ENCODE data around the gene LGALS16. TPM values are rescaled to one million over a fixed set of nuclear protein-coding genes. Genes with fewer than 3 reads are reported as not detected.
"Not testable (repeated sequence)": the region's sequence is repeated elsewhere in the genome, so short reads cannot be mapped to it uniquely, and the experiment has no call there.

LGALS16 gene
- not detected for polyA plus RNA-seq (2013, experiment 1 of 2)
- polyA plus RNA-seq (2013, experiment 2 of 2): not detected

- H3K27ac ChIP-seq (ENCODE audit: low read depth, low read length): no peak within 1 kb of the TSS
- peaks cover 10% of the 10 kb centered on the region; the same call in 1 of the 2 replicates for H3K27me3 ChIP-seq (ENCODE audit: insufficient read depth, low read length)
- H3K9ac ChIP-seq (ENCODE audit: low read depth, low read length): no peak within 1 kb of the TSS
- no peaks in the 10 kb centered on the region for H3K9me3 ChIP-seq (ENCODE audit: insufficient read depth, low read depth, low read length)
- H3K4me3 ChIP-seq (ENCODE audit: low read length): no peak within 1 kb of the TSS
- no peaks in the 10 kb centered on the region for H3K4me1 ChIP-seq (ENCODE audit: insufficient read depth, low read length)
- WGBS: 57% methylated on average over 3 of the region's 3 CpGs
- H3K36me3 ChIP-seq (ENCODE audit: insufficient read depth, low read length): no peaks in the 10 kb centered on the region
These were observed at the start of gene LGALS16 for GRCh38 chr19:39655613-39656012. Gene LGALS16, plus strand, starts transcription at chr19:39655913. Its CDS starts 49 bp downstream, at chr19:39655962.

- no peaks in the 10 kb centered on the region; the same call in 1 of the 2 replicates for H3K27me3 ChIP-seq (ENCODE audit: insufficient read depth, low read length)
- H3K36me3 ChIP-seq (ENCODE audit: insufficient read depth, low read length): no peaks in the 10 kb centered on the region
- H3K4me1 ChIP-seq (ENCODE audit: insufficient read depth, low read length): peaks cover 12% of the 10 kb centered on the region
- H3K9ac ChIP-seq (ENCODE audit: low read depth, low read length): no peak overlapping the region
- 91% methylated on average over 9 of the region's 9 CpGs for WGBS
- H3K4me3 ChIP-seq (ENCODE audit: low read length): no peak overlapping the region
- no peak overlapping the region for H3K27ac ChIP-seq (ENCODE audit: low read depth, low read length)
- peaks cover 3% of the 10 kb centered on the region; the same call in 1 of the 2 replicates for H3K9me3 ChIP-seq (ENCODE audit: insufficient read depth, low read depth, low read length)
These were observed 48.7 kb upstream of the LGALS16 start for GRCh38 chr19:39607021-39607420.

- no peak overlapping the region for H3K4me3 ChIP-seq (ENCODE audit: low read length)
- peaks cover 12% of the 10 kb centered on the region for H3K4me1 ChIP-seq (ENCODE audit: insufficient read depth, low read length)
- H3K27ac ChIP-seq (ENCODE audit: low read depth, low read length): no peak overlapping the region
- H3K9ac ChIP-seq (ENCODE audit: low read depth, low read length): no peak overlapping the region
- no peaks in the 10 kb centered on the region; the same call in 1 of the 2 replicates for H3K27me3 ChIP-seq (ENCODE audit: insufficient read depth, low read length)
- no peaks in the 10 kb centered on the region for H3K36me3 ChIP-seq (ENCODE audit: insufficient read depth, low read length)
- H3K9me3 ChIP-seq (ENCODE audit: insufficient read depth, low read depth, low read length): peaks cover 3% of the 10 kb centered on the region; the same call in 1 of the 2 replicates
- 73% methylated on average over 6 of the region's 6 CpGs for WGBS
These were observed 48.2 kb upstream of the LGALS16 start for GRCh38 chr19:39607561-39607960.

GRCh38 chr19:39613597-39613996 is 42.1 kb upstream of the LGALS16 start:
- Histone ChIP-seq H3K4me1 (ENCODE audit: insufficient read depth, low read length) (no peaks in the 10 kb centered on the region), H3K36me3 (ENCODE audit: insufficient read depth, low read length) (no peaks in the 10 kb centered on the region), H3K27me3 (ENCODE audit: insufficient read depth, low read length) (no peaks in the 10 kb centered on the region), H3K4me3 (ENCODE audit: low read length) (no peak overlapping the region), H3K27ac (ENCODE audit: low read depth, low read length) (no peak overlapping the region), H3K9me3 (ENCODE audit: insufficient read depth, low read depth, low read length) (peaks cover 24% of the 10 kb centered on the region), H3K9ac (ENCODE audit: low read depth, low read length) (no peak overlapping the region)
- WGBS: 75% methylated on average over 2 of the region's 2 CpGs

DNA sequence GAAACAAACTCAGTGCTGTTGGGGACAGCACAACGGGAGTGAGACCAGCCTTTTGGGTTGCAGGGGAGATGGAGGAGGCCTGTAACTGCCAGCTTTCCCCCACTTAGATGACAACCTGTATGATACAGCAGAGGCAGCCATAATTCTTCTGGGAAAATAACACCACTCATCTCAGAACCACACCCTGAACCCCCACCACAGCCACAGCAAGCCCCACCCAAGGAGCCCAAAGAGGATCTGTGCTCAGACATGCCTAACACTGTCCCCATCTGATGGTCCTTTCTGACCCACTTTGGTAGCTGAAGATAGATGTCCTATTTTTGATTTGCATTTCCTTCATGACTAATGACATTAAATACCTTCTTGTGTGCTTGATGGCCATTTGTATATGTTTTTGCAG is 38.0 kb upstream of the LGALS16 start:
- Histone ChIP-seq H3K27me3 (ENCODE audit: insufficient read depth, low read length) (no peaks in the 10 kb centered on the region), H3K9ac (ENCODE audit: low read depth, low read length) (no peak overlapping the region), H3K4me3 (ENCODE audit: low read length) (no peak overlapping the region), H3K4me1 (ENCODE audit: insufficient read depth, low read length) (no peaks in the 10 kb centered on the region), H3K27ac (ENCODE audit: low read depth, low read length) (no peak overlapping the region), H3K36me3 (ENCODE audit: insufficient read depth, low read length) (no peaks in the 10 kb centered on the region), H3K9me3 (ENCODE audit: insufficient read depth, low read depth, low read length) (peaks cover 20% of the 10 kb centered on the region)
- 38% methylated on average over 1 of the region's 1 CpG for WGBS

DNA sequence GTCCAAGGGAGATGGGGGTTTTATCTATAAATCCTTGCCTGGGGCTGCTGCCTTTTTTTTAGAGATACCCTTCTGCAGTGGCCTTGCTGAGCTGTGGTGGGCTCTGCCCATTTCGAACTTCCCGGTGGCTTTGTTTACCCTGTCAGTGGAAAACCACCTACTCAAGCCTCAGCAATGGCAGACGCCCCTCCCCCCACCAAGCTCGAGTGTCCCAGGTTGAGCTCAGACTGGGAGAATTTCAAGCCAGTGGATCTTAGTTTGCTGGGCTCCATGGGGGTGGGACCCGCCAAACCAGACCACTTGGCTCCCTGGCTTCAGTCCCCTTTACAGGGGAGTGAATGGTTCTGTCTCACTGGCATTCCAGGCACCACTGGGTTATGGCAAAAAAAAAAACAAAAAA is 31.8 kb upstream of the LGALS16 start:
- WGBS: 36% methylated on average over 5 of the region's 5 CpGs
- Histone ChIP-seq H3K27ac (ENCODE audit: low read depth, low read length) (no peak overlapping the region), H3K9ac (ENCODE audit: low read depth, low read length) (no peak overlapping the region), H3K36me3 (ENCODE audit: insufficient read depth, low read length) (no peaks in the 10 kb centered on the region), H3K9me3 (ENCODE audit: insufficient read depth, low read depth, low read length) (no peaks in the 10 kb centered on the region), H3K4me3 (ENCODE audit: low read length) (no peak overlapping the region), H3K27me3 (ENCODE audit: insufficient read depth, low read length) (no peaks in the 10 kb centered on the region), H3K4me1 (ENCODE audit: insufficient read depth, low read length) (peaks cover 8% of the 10 kb centered on the region)

GRCh38 chr19:39627631-39628030 is 28.1 kb upstream of the LGALS16 start:
- H3K27me3 ChIP-seq (ENCODE audit: insufficient read depth, low read length); H3K36me3 ChIP-seq (ENCODE audit: insufficient read depth, low read length); H3K4me3 ChIP-seq (ENCODE audit: low read length); H3K9ac ChIP-seq (ENCODE audit: low read depth, low read length); H3K27ac ChIP-seq (ENCODE audit: low read depth, low read length); H3K9me3 ChIP-seq (ENCODE audit: insufficient read depth, low read depth, low read length): not testable (repeated sequence)
- H3K4me1 ChIP-seq (ENCODE audit: insufficient read depth, low read length): peaks cover 12% of the 10 kb centered on the region
- WGBS: 48% methylated on average over 2 of the region's 2 CpGs

DNA sequence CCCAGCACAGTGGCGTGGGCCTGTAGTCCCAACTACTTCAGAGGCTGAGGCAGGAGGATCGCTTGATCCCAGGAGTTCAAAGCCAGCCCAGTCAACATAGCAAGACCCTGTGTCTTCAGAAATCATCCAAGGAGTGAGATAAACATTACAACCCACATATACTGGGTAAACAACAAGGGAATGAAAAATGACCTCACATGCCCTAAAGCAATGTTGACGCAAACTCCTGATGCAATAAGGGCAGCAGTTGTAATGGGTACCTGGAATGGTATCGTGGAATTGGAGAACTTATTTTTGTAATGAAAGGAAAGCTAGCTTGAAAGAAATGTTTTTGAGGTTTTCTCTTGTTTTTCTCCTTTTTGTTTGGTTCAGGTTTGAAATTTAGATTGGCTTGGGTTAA is 24.5 kb upstream of the LGALS16 start:
- no peak overlapping the region for H3K9ac ChIP-seq (ENCODE audit: low read depth, low read length)
- no peak overlapping the region for H3K4me3 ChIP-seq (ENCODE audit: low read length)
- 83% methylated on average over 4 of the region's 4 CpGs for WGBS
- peaks cover 4% of the 10 kb centered on the region for H3K4me1 ChIP-seq (ENCODE audit: insufficient read depth, low read length)
- H3K27me3 ChIP-seq (ENCODE audit: insufficient read depth, low read length): no peaks in the 10 kb centered on the region; the same call in 1 of the 2 replicates
- no peaks in the 10 kb centered on the region; the same call in 1 of the 2 replicates for H3K9me3 ChIP-seq (ENCODE audit: insufficient read depth, low read depth, low read length)
- no peak overlapping the region for H3K27ac ChIP-seq (ENCODE audit: low read depth, low read length)
- no peaks in the 10 kb centered on the region for H3K36me3 ChIP-seq (ENCODE audit: insufficient read depth, low read length)

DNA sequence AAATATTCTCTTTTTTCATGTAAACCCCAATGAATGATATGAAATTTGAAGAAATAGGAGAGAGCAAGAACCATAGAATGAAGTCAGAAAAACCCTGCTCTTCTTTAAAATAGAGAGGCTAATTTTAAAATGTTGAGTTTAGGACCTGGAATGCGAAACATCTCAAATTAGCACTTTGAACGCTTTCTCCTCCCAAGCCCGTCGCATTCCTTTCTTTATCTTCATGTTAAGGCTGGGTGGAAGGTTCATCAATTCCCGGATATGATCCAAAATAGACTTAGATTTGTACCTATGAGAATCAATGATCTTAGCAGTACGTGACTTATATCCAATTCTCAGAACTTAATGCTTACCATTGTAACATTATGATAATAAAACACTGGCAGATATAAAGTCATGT is 24.1 kb upstream of the LGALS16 start:
- Histone ChIP-seq H3K9ac (ENCODE audit: low read depth, low read length) (no peak overlapping the region), H3K9me3 (ENCODE audit: insufficient read depth, low read depth, low read length) (no peaks in the 10 kb centered on the region; the same call in 1 of the 2 replicates), H3K4me3 (ENCODE audit: low read length) (no peak overlapping the region), H3K4me1 (ENCODE audit: insufficient read depth, low read length) (peaks cover 4% of the 10 kb centered on the region), H3K27me3 (ENCODE audit: insufficient read depth, low read length) (no peaks in the 10 kb centered on the region; the same call in 1 of the 2 replicates), H3K27ac (ENCODE audit: low read depth, low read length) (no peak overlapping the region), H3K36me3 (ENCODE audit: insufficient read depth, low read length) (no peaks in the 10 kb centered on the region)
- no CpG with 5 or more reads among the region's 6 CpGs for WGBS

- Histone ChIP-seq H3K27me3 (ENCODE audit: insufficient read depth, low read length) (peaks cover 30% of the 10 kb centered on the region), H3K4me1 (ENCODE audit: insufficient read depth, low read length) (no peaks in the 10 kb centered on the region), H3K9me3 (ENCODE audit: insufficient read depth, low read depth, low read length) (no peaks in the 10 kb centered on the region; the same call in 1 of the 2 replicates), H3K4me3 (ENCODE audit: low read length) (no peak overlapping the region), H3K27ac (ENCODE audit: low read depth, low read length) (no peak overlapping the region), H3K9ac (ENCODE audit: low read depth, low read length) (no peak overlapping the region), H3K36me3 (ENCODE audit: insufficient read depth, low read length) (no peaks in the 10 kb centered on the region)
- 63% methylated on average over 4 of the region's 4 CpGs for WGBS
These were observed 17.8 kb upstream of the LGALS16 start for GRCh38 chr19:39637891-39638290.

DNA sequence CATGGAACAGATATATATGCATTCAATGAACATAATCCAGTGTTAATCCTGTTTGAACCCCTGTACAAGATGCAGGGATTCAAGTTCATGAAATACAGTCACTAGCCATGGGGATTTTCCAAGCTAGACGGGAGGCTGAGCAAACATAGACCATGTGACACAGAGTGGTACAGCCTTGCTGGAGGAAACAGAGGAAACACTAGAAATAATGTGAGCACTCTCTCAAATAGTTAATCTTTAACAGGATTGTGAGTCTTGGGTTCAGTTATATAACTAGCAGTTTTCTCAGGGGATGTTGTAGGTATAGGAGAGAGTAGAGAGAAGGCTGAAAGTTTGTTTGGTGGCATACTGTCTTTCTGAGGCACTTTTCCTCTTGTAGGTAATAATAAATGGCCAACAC is 13.9 kb upstream of the LGALS16 start:
- WGBS: 41% methylated on average over 1 of the region's 1 CpG
- Histone ChIP-seq H3K27ac (ENCODE audit: low read depth, low read length) (no peak overlapping the region), H3K36me3 (ENCODE audit: insufficient read depth, low read length) (no peaks in the 10 kb centered on the region), H3K9me3 (ENCODE audit: insufficient read depth, low read depth, low read length) (no peaks in the 10 kb centered on the region), H3K4me1 (ENCODE audit: insufficient read depth, low read length) (no peaks in the 10 kb centered on the region), H3K4me3 (ENCODE audit: low read length) (no peak overlapping the region), H3K9ac (ENCODE audit: low read depth, low read length) (no peak overlapping the region), H3K27me3 (ENCODE audit: insufficient read depth, low read length) (peaks cover 30% of the 10 kb centered on the region)

- Histone ChIP-seq H3K4me1 (ENCODE audit: insufficient read depth, low read length) (no peaks in the 10 kb centered on the region), H3K4me3 (ENCODE audit: low read length) (no peak overlapping the region), H3K9me3 (ENCODE audit: insufficient read depth, low read depth, low read length) (no peaks in the 10 kb centered on the region), H3K27me3 (ENCODE audit: insufficient read depth, low read length) (peaks cover 22% of the 10 kb centered on the region; the same call in 1 of the 2 replicates), H3K9ac (ENCODE audit: low read depth, low read length) (no peak overlapping the region), H3K36me3 (ENCODE audit: insufficient read depth, low read length) (no peaks in the 10 kb centered on the region), H3K27ac (ENCODE audit: low read depth, low read length) (no peak overlapping the region)
- 77% methylated on average over 5 of the region's 5 CpGs for WGBS
These were observed 12.1 kb upstream of the LGALS16 start for GRCh38 chr19:39643591-39643990.
